Rectal smooth muscle tissue (tissue), 1 donor: ENCODE results near the gene IGSF1.
"Not testable (repeated sequence)": the region's sequence is repeated elsewhere in the genome, so short reads cannot be mapped to it uniquely, and the experiment has no call there.

Experiments
- H3K27ac ChIP-seq: one replicate; pipeline ENCODE4 v1.7.0; 2013; ENCODE audit warnings: low read depth, low read length, inconsistent platforms
- H3K27me3 ChIP-seq: one replicate; pipeline ENCODE4 v1.7.0; 2013; ENCODE audit warnings: low read length; ENCODE audit not compliant: control insufficient read depth, insufficient read depth
- H3K36me3 ChIP-seq: one replicate; pipeline ENCODE4 v1.7.0; 2013; ENCODE audit warnings: low read length; ENCODE audit not compliant: control insufficient read depth, insufficient read depth
- H3K4me1 ChIP-seq: one replicate; pipeline ENCODE4 v1.7.0; 2013; ENCODE audit warnings: low read length; ENCODE audit not compliant: control insufficient read depth, insufficient read depth
- H3K4me3 ChIP-seq: one replicate; pipeline ENCODE4 v1.7.0; 2013; ENCODE audit warnings: low read length
- H3K9ac ChIP-seq: one replicate; pipeline ENCODE4 v1.7.0; 2013; ENCODE audit warnings: low read length

IGSF1 gene

DNA sequence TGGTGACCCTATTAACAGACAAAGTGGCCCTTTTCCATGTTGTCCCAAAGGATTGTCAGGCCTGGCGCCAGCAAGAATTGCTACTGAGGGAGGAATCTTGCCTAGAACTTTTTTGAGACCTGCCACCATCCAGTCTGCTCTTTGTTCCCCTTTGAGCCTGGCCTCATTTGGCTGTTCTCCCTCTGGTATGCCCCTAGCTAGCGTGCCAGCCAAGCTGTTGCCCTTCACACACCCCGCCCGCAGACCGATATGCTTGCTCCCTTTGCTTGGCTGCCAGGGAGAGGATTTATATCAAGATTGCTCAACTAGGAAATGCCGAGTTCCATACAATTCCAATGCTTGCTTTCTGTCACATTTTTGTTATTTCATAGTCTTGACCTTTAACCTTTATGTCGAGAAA, 24.4 kb downstream of the IGSF1 start:
- Histone ChIP-seq H3K9ac (no peak overlapping the region), H3K27ac (no peak overlapping the region), H3K4me1 (no peaks in the 10 kb centered on the region), H3K4me3 (no peak overlapping the region), H3K36me3 (no peaks in the 10 kb centered on the region), H3K27me3 (no peaks in the 10 kb centered on the region)

DNA sequence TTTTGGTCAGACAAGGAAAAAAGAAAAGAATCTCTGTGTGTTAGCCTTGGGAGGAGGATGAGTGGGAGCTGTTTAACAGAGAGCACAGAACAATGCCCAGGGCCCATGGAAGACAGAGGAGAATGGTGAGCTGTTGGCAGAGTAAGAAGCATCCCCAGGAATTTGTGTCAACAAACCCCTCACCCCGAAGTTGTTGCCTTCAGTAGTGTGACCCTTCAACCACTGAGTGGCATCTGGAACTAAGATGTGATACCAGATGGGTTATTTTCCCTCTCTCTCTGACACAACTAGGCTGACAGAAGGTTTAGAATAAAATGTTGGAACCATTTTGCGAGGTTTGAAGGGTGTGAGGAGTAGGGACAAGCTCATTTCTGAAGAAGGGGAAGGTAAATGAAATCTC, 25.1 kb downstream of the IGSF1 start:
- H3K4me1 ChIP-seq = no peaks in the 10 kb centered on the region
- H3K27me3 ChIP-seq = no peaks in the 10 kb centered on the region
- no peaks in the 10 kb centered on the region for H3K36me3 ChIP-seq

DNA sequence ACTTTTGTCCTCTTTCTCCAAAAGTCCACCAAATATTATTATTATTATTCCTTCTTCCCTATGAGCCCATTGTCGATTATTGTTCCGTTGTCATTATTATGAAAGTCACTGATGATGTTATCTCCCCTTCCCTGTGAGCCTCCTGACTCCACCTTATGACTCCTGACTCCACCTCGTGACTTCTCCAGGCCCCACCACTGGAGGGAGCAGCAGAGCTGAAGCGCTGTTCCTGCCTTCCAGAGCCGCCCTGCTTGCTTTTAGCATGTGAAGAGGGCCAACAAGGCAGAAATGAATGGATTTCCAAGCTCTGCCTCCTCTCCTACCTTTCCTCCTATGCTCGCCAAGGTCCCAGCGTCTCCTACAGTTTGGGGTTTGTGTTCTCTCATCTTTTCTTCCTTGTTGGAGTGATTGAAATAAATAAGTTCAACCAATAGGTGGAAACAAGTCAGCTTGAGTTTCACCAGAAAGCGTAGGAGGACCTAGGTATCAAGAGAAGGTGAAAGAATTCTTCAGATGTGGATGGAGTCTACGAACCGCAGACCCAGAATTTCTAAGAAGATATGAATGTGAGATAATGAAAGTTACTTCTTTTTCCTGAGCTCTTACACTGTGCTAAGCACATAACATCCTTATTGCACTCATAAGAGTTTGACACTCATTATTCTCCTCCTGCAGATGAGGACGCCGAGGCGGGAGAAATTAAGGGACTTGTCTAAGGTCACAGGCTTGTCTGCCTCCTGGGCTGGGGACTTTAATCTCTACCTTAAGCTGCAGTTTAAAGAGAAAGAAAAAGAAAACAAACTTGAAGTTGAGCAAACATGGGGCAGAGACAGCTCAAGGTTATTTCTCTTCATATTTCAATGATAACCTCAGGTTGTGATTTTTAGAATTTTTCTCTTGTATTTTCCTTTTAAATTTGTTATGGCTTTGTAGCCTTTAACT, 26.1 kb downstream of the IGSF1 start:
- Histone ChIP-seq H3K27me3 (no peaks in the 10 kb centered on the region), H3K27ac (no peak overlapping the region), H3K9ac (no peak overlapping the region), H3K4me3 (no peak overlapping the region), H3K36me3 (no peaks in the 10 kb centered on the region), H3K4me1 (no peaks in the 10 kb centered on the region)

More for the DNA sequence above, 25.1 kb downstream of the IGSF1 start:
- Histone ChIP-seq H3K27ac (no peak overlapping the region), H3K9ac (no peak overlapping the region), H3K4me3 (no peak overlapping the region)

DNA sequence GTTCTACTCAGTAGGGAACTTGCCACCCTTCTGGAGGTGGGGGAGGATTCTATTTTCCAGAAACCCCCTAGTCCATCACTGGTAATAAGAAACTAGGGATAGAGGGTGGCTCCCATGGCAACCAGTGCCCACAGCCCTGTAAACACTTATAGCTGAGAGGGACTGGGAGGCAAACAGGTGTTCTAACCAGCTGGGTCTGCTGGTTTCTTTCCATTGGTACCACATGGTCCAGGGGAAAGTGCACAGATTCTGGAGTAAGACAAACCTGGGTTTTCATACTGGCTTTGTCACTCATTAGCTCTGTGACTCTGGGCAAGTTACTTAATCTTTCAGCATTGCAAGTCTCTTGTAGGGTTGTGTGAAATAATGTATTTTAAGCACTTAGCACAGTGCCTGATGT, 26.9 kb downstream of the IGSF1 start:
- H3K4me3 ChIP-seq = no peak overlapping the region
- no peak overlapping the region for H3K9ac ChIP-seq
- no peaks in the 10 kb centered on the region for H3K27me3 ChIP-seq
- no peaks in the 10 kb centered on the region for H3K4me1 ChIP-seq
- no peak overlapping the region for H3K27ac ChIP-seq
- no peaks in the 10 kb centered on the region for H3K36me3 ChIP-seq

DNA sequence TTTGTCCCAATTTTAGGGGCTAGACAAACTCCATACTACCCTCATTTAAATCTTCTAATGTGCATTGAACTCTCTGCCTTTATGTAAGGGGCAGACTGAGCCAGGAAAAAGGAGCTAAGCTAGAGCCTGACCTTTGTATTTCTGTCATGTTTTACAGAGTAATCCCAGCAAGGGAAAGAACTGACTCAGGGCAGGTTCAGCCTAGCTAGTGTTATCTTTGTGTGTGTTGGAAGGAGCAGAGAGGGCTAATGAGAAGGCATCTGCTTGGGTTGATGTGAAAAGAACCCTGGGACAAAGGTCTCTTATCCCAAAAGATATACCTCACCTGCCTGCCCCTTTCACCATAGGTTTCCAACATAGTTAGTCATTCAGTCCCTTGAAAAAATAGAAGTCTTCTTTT, 31.7 kb downstream of the IGSF1 start:
- H3K9ac ChIP-seq = no peak overlapping the region
- no peak overlapping the region for H3K4me3 ChIP-seq
- H3K27me3 ChIP-seq = no peaks in the 10 kb centered on the region
- no peaks in the 10 kb centered on the region for H3K36me3 ChIP-seq
- H3K27ac ChIP-seq = no peak overlapping the region
- H3K4me1 ChIP-seq = no peaks in the 10 kb centered on the region

DNA sequence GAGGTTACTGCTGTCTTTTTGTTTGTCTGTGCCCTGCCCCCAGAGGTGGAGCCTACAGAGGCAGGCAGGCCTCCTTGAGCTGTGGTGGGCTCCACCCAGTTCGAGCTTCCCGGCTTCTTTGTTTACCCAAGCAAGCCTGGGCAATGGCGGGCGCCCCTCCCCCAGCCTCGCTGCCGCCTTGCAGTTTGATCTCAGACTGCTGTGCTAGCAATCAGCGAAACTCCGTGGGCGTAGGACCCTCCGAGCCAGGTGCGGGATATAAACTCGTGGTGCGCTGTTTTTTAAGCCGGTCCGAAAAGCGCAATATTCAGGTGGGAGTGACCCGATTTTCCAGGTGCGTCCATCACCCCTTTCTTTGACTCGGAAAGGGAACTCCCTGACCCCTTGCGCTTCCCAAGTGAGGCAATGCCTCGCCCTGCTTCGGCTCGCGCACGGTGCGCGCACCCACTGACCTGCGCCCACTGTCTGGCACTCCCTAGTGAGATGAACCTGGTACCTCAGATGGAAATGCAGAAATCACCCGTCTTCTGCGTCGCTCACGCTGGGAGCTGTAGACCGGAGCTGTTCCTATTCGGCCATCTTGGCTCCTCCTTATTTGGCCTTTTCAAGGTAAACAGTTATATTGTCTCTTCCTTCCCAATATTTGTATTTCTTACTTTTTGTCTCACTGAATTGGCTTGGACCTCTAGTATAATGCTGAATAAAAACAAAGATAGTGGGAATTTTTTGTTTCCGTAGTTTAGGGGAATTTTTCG, 37.9 kb downstream of the IGSF1 start:
- not testable (repeated sequence) for H3K27me3 ChIP-seq, H3K4me1 ChIP-seq, H3K27ac ChIP-seq, H3K9ac ChIP-seq, H3K36me3 ChIP-seq, H3K4me3 ChIP-seq

DNA sequence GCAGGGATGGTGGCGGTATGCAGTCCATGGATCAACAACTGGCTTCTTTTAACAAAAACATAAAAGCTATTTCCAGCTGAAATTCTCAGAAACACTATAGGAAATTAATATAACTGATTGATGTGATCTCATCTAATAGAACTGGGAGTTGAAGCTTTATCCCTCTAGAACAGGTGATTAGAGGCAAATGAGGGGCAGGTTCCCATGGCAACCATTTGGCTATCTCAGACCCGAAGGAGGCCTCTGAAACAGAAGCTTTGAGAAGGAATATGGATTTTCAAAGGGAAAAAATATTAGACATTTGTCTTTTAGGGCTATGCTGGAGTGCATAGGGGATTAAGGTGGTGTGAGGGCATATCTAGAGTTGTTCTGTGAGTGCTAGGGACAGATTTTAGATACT, 50.0 kb downstream of the IGSF1 start:
- H3K27me3 ChIP-seq = no peaks in the 10 kb centered on the region
- no peak overlapping the region for H3K4me3 ChIP-seq
- no peak overlapping the region for H3K9ac ChIP-seq
- H3K36me3 ChIP-seq = no peaks in the 10 kb centered on the region
- no peak overlapping the region for H3K27ac ChIP-seq
- no peaks in the 10 kb centered on the region for H3K4me1 ChIP-seq

DNA sequence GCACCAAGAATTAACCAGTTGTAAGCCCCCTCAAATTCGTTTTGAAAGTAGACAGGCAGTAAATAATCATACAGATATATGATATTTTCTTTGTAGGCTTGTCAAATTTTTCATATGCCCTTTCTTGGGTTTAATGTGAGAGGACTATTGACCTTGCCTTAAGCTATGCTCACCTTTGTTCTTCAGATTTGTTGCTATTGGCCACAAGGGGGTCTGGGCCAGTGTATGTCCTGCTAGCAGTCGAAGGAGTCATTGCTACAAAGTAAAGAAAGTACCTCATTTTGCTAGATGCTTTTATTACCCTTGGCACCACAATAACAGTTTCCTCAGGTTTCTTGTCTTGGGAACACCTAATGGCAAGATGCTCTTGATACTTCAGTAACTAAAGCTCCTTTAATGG, 51.7 kb downstream of the IGSF1 start:
- no peak overlapping the region for H3K27ac ChIP-seq

DNA sequence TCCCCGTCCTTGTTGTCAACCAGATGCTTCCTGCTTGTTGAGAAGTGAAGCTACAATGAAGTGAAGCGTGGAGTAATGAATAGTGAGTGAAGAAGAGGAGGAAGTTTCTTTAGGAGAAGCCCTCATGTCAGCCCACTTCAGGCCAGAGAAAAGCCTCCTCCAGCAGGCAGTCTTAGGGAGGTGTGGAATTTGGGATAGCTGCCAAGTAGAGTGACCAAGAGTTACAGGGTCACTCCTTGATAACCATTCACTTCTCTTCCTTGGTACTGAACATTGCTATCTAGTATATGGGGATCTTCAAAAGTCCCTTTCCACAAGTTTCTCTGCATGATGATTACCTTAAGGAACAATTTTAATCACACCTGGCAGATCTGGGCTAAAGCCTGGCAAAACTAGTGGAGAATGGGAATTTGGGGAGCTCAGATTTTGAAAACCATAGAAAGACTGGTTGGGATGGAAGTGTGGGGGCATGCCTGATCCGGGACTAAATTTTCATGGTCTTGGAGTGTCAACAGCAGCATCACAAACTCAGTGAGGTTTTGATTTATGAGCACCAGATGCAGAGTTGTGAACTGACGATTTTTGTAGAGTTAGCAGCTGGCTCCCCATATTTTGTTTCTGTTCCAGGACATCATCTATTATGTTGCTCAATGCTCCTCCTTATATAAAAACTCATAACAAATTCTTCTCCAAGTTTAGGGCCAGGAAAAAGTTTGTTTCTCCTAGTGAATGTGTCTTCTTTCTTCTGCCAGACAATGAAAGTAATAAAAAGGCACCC, 53.1 kb downstream of the IGSF1 start:
- Histone ChIP-seq H3K36me3 (no peaks in the 10 kb centered on the region), H3K27me3 (no peaks in the 10 kb centered on the region), H3K27ac (no peak overlapping the region), H3K9ac (no peak overlapping the region), H3K4me3 (no peak overlapping the region), H3K4me1 (no peaks in the 10 kb centered on the region)

More for the DNA sequence above, 51.7 kb downstream of the IGSF1 start:
- Histone ChIP-seq H3K4me1 (no peaks in the 10 kb centered on the region), H3K27me3 (no peaks in the 10 kb centered on the region), H3K4me3 (no peak overlapping the region), H3K9ac (no peak overlapping the region), H3K36me3 (no peaks in the 10 kb centered on the region)

DNA sequence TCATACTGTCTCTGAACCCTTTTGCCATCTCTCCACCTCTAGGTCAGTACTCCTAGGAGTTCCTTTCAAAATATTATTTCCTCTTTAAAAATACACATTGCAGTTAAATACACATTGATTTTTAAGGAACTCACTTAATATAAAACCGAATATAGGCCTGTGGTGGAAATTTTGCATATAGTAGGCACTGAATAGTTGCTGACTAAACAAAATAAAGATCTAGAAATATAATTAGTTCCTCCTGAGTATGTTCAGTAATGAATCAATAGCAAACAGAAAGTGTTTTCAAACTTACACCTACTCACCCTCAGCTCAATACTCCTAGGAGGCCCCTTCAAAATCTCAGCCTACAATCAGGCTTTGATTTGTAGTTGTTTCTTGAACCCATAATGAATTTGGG, 61.5 kb downstream of the IGSF1 start:
- H3K36me3 ChIP-seq = no peaks in the 10 kb centered on the region
- no peaks in the 10 kb centered on the region for H3K4me1 ChIP-seq
- H3K27ac ChIP-seq = no peak overlapping the region
- H3K9ac ChIP-seq = no peak overlapping the region
- H3K4me3 ChIP-seq = no peak overlapping the region
- no peaks in the 10 kb centered on the region for H3K27me3 ChIP-seq

DNA sequence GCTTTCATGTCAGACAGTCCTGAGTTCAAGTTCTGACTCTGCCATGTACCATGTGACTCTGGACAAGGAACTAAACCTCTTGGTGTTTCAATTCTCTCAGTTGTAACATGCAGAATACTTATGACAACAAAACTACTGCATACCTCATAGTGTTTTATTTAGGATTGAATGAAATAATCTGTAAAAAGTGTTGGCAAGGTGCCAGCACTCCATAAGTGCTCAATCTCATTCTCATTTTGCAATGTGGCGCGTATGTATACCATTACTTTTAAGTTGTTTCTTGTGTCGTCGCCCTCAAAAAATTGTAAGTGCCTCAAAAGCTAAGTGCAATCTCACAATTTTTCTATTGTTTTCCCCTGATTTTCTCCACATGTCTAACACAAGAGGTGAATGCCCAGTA, 62.5 kb downstream of the IGSF1 start:
- H3K27ac ChIP-seq = no peak overlapping the region
- H3K36me3 ChIP-seq = no peaks in the 10 kb centered on the region
- no peaks in the 10 kb centered on the region for H3K4me1 ChIP-seq
- no peak overlapping the region for H3K9ac ChIP-seq
- no peak overlapping the region for H3K4me3 ChIP-seq
- H3K27me3 ChIP-seq = no peaks in the 10 kb centered on the region

DNA sequence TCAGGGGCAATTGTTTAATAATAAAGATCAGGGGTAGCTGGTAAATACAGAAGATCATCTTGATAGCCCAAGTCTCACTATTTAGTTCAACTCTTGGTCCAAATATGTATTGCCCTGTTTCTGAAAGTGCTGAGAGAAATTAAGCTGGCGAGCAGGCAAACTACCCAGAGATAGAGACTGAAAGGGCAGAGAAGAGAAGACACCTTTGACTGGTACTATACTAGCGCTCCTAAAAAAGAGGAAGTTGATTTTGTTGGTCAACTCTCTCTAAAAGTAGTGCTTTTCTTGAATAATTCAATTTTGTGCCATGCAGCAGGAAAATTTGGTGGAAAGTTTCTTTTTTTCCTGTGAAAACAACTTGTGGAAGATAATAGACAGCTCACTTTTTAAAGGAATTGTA, 64.0 kb downstream of the IGSF1 start:
- no peaks in the 10 kb centered on the region for H3K36me3 ChIP-seq
- H3K4me3 ChIP-seq = no peak overlapping the region
- H3K4me1 ChIP-seq = no peaks in the 10 kb centered on the region
- H3K27ac ChIP-seq = no peak overlapping the region
- no peaks in the 10 kb centered on the region for H3K27me3 ChIP-seq
- H3K9ac ChIP-seq = no peak overlapping the region
